H1 (cell line): ENCODE data around the gene SV2C.

Source experiments
- CHD2 ChIP-seq: IDR thresholded peaks from 2 replicates; pipeline ENCODE4 v1.6.1; 2012; ENCODE audit warnings: low read length, improper control_type of control experiment
- EZH2 ChIP-seq: fragments of 200-600 bp; sonication (generic); IDR thresholded peaks from 2 replicates; pipeline ENCODE4 v1.7.1; 2012; ENCODE audit warnings: low read depth, mild to moderate bottlenecking, moderate library complexity, low read length, inconsistent platforms; ENCODE audit not compliant: severe bottlenecking
- FOSL1 ChIP-seq: IDR thresholded peaks from 2 replicates; pipeline ENCODE4 v1.6.1; 2011; ENCODE audit warnings: mild to moderate bottlenecking, low read depth, low read length, moderate library complexity; ENCODE audit not compliant: insufficient read depth
- KDM1A ChIP-seq: fragments of 200-600, 300-600 bp; sonication (generic); IDR thresholded peaks from 2 replicates; pipeline ENCODE4 v1.7.1; 2016; ENCODE audit warnings: mild to moderate bottlenecking, low read length, borderline replicate concordance
- POLR2AphosphoS5 ChIP-seq: IDR thresholded peaks from 2 replicates; pipeline ENCODE4 v1.6.1; 2011; ENCODE audit warnings: low read depth, low read length
- RAD21 ChIP-seq, 2 experiments: IDR thresholded peaks in 1 of 2; conservative IDR thresholded peaks in 1 of 2; 2 replicates each; pipeline ENCODE4 v1.6.1; 2011; ENCODE audit warnings: low read depth in 2 of 2, low read length in 2 of 2, improper control_type of control experiment in 1 of 2, inconsistent platforms in 1 of 2, mild to moderate bottlenecking in 1 of 2, moderate library complexity in 1 of 2
- SIN3A ChIP-seq, 2 experiments: IDR thresholded peaks in 1 of 2; conservative IDR thresholded peaks in 1 of 2; 2 replicates each; pipeline ENCODE4 v1.6.1; 2011 to 2012; ENCODE audit warnings: low read length in 2 of 2, improper control_type of control experiment in 1 of 2, low read depth in 1 of 2, mild to moderate bottlenecking in 1 of 2
- SIX5 ChIP-seq: IDR thresholded peaks from 2 replicates; pipeline ENCODE4 v1.6.1; 2011; ENCODE audit warnings: mild to moderate bottlenecking, low read depth, low read length
- SP4 ChIP-seq: IDR thresholded peaks from 2 replicates; pipeline ENCODE4 v1.6.1; 2012; ENCODE audit warnings: low read length, inconsistent platforms
- TAF1 ChIP-seq: IDR thresholded peaks from 2 replicates; pipeline ENCODE4 v1.6.1; 2011; ENCODE audit warnings: mild to moderate bottlenecking, low read depth, low read length
- YY1 ChIP-seq: IDR thresholded peaks from 2 replicates; pipeline ENCODE4 v1.6.1; 2011; ENCODE audit warnings: low read depth, mild to moderate bottlenecking, low read length
- TF ChIP-seq, protein P1 (sequence below), 3 experiments: IDR thresholded peaks; 1 replicate in 2 of 3; 2 replicates in 1 of 3; pipeline versions ENCODE4 v1.5.1 to v1.6.1; 2011; ENCODE audit warnings: low read length in 3 of 3, mild to moderate bottlenecking in 3 of 3, inconsistent platforms in 2 of 3, low read depth in 1 of 3, moderate library complexity in 1 of 3; ENCODE audit not compliant: insufficient read depth in 1 of 3; ENCODE audit errors: control extremely low read depth in 1 of 3
- TF ChIP-seq, protein P2 (sequence below): IDR thresholded peaks from 2 replicates; pipeline ENCODE4 v1.6.1; 2011; ENCODE audit warnings: low read length, improper control_type of control experiment
- TF ChIP-seq, protein P3 (sequence below): IDR thresholded peaks from 2 replicates; pipeline ENCODE4 v1.6.1; 2012; ENCODE audit warnings: low read length, inconsistent platforms

GRCh38 chr5:76245590-76245989 lies 162.4 kb downstream of the SV2C start:
- TF ChIP-seq EZH2, result no peak
- TF ChIP-seq, protein P1, sequence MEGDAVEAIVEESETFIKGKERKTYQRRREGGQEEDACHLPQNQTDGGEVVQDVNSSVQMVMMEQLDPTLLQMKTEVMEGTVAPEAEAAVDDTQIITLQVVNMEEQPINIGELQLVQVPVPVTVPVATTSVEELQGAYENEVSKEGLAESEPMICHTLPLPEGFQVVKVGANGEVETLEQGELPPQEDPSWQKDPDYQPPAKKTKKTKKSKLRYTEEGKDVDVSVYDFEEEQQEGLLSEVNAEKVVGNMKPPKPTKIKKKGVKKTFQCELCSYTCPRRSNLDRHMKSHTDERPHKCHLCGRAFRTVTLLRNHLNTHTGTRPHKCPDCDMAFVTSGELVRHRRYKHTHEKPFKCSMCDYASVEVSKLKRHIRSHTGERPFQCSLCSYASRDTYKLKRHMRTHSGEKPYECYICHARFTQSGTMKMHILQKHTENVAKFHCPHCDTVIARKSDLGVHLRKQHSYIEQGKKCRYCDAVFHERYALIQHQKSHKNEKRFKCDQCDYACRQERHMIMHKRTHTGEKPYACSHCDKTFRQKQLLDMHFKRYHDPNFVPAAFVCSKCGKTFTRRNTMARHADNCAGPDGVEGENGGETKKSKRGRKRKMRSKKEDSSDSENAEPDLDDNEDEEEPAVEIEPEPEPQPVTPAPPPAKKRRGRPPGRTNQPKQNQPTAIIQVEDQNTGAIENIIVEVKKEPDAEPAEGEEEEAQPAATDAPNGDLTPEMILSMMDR (IDR thresholded peaks at IDR 0.05; ENCODE audit: control extremely low read depth in 1 of 3, insufficient read depth in 1 of 3, low read depth in 1 of 3, low read length in 3 of 3), result no peak
- no peak for TF ChIP-seq YY1
- no peak for TF ChIP-seq POLR2AphosphoS5
- TF ChIP-seq SIN3A (conservative IDR thresholded peaks at IDR 0.05 in 1 of 2, IDR thresholded peaks at IDR 0.05 in 1 of 2; ENCODE audit: low read depth in 1 of 2, low read length in 2 of 2), result no peak
- no peak for TF ChIP-seq TAF1
- no peak for TF ChIP-seq RAD21 (IDR thresholded peaks at IDR 0.05 in 1 of 2, conservative IDR thresholded peaks at IDR 0.05 in 1 of 2; ENCODE audit: low read depth in 2 of 2, low read length in 2 of 2)
- TF ChIP-seq, protein P2, sequence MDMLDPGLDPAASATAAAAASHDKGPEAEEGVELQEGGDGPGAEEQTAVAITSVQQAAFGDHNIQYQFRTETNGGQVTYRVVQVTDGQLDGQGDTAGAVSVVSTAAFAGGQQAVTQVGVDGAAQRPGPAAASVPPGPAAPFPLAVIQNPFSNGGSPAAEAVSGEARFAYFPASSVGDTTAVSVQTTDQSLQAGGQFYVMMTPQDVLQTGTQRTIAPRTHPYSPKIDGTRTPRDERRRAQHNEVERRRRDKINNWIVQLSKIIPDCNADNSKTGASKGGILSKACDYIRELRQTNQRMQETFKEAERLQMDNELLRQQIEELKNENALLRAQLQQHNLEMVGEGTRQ, result no peak
- no peak for TF ChIP-seq SP4
- no peak for TF ChIP-seq FOSL1
- TF ChIP-seq KDM1A, result no peak
- TF ChIP-seq, protein P3, sequence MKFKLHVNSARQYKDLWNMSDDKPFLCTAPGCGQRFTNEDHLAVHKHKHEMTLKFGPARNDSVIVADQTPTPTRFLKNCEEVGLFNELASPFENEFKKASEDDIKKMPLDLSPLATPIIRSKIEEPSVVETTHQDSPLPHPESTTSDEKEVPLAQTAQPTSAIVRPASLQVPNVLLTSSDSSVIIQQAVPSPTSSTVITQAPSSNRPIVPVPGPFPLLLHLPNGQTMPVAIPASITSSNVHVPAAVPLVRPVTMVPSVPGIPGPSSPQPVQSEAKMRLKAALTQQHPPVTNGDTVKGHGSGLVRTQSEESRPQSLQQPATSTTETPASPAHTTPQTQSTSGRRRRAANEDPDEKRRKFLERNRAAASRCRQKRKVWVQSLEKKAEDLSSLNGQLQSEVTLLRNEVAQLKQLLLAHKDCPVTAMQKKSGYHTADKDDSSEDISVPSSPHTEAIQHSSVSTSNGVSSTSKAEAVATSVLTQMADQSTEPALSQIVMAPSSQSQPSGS, result no peak
- TF ChIP-seq SIX5, result no peak
- TF ChIP-seq CHD2, result no peak
